NCI-H524 (cell line): ENCODE results near the gene LTBP4.

ENCODE experiments used
- DNase-seq, 2 experiments: peaks; one replicate each; lab custom pipeline; 2025; lab: John Stamatoyannopoulos, UW

Gene LTBP4

DNA sequence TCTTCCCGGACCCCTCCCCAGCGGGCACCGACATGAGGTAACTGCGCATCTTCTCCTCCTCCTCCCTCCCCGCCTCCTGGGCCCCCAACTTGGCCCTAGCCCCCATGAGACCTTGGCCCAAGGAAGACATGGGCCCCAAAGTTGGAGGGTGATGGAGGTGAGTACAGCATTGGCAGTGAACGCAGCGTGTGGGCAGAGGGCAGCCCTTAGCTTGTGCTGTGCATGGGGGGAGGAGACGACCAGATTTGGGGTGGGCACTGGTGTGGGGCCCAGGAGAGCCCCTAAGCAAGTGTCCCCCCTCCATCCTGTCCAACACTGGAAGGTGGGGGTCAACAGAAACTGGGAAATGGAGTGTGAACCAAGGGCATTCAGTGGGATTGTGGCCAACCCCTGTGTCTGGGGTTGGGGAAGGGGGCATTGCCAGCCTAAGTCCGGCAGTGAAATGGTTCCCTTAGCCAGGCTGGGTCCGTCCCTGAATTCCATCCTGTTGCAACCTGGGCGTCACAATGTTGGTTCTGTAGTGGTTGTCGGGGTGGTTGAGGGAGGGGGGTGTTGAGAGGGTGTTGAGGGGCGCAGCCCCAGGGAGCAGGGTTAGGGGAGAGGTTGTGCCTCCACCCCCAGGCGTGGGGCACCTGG lies 65.8 kb downstream of the LTBP4 start:
- no peak for DNase-seq

DNA sequence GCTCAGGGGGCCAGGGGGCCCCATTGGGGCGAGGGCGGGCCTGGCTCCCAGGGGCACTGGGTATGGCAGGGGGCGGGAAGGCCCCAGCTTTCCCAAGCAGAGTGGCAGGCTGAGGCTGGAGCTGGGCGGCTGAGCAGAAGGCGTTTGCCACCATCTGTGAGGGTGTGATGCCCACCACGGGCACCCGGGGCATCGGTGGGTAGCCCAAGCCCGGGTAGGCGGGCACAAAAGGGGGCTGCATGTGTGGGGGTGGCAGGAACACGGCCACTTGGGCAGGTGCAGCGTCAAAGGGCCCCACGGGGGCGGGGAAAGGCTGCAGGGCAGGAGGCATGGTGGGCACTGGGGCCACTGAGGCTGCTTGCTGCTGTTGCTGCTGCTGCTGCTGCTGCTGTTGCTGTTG lies 66.4 kb downstream of the LTBP4 start:
- DNase-seq, result no peak

DNA sequence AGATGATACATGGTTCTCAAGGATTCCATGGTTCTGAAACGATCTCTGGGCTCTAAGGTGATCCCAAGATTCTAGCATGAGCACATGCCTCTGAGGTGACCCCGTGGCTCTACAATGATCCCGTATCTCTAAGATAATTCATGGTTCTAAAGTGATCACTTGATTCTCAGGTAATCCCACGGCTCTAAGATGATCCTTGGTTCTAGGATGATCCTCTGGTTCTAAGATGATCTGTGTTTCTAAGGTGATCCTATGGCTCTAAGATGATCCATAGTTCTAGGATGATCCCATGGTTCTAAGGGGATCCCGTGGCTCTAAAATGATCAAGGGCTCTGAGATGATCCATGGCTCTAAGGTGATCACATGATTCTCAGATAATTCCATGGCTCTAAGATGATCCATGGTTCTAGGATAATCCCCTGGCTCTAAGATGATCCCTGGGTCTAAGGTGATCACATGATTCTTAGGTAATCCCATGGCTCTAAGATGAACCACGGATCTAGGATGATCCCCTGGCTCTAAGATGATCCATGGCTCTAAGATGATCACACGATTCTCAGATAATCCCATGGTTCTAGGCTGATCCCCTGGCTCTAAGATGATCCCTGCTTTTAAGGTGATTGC lies 67.9 kb downstream of the LTBP4 start:
- DNase-seq, result no peak

DNA sequence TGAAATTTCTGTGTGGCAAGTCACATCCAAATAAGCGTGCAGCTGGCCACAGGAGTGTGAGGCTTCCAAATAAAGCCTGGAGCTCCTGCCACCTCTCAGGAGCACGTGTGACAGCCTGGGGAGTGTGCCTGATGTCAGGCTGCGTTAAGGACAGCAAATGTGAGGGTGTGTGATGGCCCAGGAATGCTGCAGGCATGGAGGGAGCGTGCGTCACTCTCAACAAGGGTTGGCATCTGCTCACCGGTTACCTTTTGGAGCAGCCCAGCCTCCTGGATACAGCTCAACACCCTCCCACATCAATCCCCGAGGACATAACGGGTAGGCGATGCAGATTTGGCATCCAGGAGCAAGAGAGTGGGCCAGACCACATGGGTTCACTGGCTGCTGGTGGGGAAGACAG lies 70.2 kb downstream of the LTBP4 start:
- no peak for DNase-seq

DNA sequence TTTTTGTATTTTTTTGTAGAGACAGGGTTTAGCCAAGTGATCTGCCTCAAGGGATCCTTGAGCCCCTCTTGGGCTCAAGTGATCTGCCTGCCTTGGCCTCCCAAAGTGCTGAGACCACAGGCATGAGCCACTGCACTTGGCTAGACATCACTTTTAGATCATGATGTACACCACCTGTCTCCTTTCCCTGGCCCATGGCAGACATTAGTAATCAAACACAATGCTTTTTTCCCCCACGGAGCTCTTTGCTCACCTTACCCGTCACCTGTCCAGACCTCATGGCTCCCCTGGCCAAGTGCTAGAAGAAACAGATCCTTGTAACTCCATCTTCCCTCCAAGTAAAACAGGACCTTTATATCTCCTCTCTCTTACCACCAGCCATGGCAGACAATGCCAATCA lies 70.9 kb downstream of the LTBP4 start:
- no peak for DNase-seq

DNA sequence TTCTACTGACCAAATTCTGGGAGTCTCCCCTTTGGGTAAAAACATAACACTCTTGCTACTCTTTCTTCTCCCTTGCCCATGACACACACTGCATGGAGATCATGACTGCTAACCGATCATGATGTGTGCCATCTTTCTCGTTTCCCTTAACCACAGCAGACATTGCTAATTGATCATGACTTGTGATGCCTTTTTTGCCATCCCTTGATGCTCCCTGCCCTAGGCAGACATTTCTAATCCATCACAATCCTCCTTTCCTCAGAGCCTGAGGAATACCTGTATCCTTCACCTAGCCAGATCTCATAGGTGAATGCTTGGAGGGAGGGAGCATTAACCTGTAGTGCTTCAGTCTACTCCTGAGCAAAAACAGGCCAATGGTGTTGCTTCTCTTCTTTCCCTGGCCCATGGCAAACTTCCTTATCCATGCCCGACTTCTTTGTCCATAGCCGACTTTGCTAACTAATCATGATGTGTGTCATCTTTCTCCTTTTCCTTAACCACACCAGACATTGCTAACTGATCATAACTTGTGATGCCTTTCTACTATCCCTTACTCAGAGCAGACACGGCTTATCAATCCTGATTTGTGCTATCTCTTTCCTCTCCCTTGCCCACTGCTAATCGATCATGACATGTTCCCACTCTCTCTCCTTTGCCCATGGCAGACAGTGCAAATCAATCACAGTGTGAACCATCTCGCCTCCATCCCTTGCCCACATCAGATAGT lies 71.6 kb downstream of the LTBP4 start:
- DNase-seq, result no peak

DNA sequence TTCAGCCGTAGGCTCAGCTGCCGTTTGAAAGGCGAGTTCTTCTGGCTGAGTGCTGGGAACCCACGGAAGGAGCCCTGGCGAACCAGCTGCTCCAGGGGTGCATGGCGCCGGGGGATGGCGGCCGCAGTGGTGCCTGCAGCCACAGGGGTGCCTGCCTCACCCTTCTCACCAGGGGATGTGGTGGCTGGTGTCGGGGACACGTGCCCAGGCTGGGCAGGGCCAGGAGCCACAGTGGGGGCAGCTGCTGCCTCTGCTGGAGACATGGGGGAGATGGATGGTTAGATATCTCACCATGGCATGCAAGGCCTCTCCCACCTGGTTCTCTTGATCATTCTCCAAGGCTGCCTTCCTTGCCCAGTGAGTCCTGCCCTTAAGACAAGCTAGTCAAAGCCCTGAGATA lies 72.2 kb downstream of the LTBP4 start:
- no peak for DNase-seq

DNA sequence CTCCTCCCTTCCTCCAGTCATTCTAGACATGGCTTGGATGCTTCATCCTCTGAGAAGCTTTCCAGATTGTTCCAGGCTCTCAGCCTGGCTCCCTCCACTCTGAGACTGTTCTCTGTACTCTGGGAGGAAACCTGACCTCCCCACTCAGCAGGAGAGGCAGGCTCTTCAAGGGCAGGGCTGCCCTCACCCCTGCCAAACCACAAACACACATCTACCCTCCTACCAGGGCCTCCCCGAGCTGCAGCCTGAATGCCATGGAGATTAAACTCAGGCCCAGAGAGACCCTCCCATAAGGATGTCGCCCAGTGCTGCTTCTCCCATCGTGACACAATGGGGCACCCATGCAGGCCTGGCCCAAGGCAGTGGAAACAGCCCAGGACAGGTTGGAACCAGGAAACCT lies 73.1 kb downstream of the LTBP4 start:
- DNase-seq, result no peak

DNA sequence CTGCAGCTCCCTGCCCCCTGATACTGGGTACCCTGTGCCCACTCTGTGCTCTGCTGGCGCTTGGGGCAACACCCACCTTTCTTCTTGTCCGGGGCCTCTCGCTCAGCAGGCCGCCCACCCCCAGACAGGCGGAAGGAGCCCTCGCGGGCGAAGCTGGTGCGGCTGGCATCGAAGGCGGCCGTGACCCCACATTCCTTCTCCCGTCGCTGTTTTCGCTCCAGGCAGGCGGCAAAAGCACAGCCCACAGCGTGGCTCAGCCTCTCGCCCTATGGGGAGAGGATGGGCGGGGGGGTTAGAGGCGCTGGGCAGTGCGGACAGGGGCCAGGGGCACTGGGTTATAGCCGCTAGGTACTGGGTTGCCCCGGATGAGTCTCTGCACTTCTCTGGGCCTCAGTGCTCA lies 76.0 kb downstream of the LTBP4 start:
- no peak for DNase-seq
